ENCODE results near the gene KIAA1614.

GRCh38 chr1:180947901-180948640, 35.4 kb downstream of the KIAA1614 start:
- TF ChIP-seq EZH2 (IDR thresholded peaks at IDR 0.05; ENCODE audit: borderline replicate concordance, low read depth, low read length, severe bottlenecking): no peak
- no peak for TF ChIP-seq CTCF (IDR thresholded peaks at IDR 0.05; ENCODE audit: borderline replicate concordance, extremely low read depth, low read length, poor library complexity, severe bottlenecking)
